ENCODE results near the gene ANKIB1.
"Not testable (repeated sequence)": the region's sequence is repeated elsewhere in the genome, so short reads cannot be mapped to it uniquely, and the experiment has no call there.

The ANKIB1 gene

GRCh38 chr7:92410162-92410561 is 164.4 kb downstream of the ANKIB1 start:
- not testable (repeated sequence) for DNase-seq (ENCODE audit: low read depth)

DNA sequence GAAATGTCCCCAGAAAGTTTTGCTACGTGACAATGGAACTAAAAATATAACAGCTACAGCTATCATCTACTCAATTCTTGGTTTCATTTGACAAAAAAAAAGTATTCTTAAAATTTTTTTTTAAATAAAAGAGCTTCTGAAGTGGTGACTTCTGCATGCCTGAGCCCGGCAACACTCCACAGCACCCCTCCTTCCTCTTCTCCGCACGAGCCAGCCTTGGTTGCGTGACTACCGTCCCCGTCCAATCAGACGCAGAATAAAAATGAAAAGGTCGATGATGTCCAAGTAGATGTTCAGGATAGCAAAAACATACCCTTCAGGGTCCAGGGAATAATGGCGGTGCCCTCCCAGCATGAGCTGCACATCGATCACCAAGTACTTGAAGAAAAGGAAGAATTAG is 167.0 kb downstream of the ANKIB1 start:
- DNase-seq (ENCODE audit: low read depth), result no peak

DNA sequence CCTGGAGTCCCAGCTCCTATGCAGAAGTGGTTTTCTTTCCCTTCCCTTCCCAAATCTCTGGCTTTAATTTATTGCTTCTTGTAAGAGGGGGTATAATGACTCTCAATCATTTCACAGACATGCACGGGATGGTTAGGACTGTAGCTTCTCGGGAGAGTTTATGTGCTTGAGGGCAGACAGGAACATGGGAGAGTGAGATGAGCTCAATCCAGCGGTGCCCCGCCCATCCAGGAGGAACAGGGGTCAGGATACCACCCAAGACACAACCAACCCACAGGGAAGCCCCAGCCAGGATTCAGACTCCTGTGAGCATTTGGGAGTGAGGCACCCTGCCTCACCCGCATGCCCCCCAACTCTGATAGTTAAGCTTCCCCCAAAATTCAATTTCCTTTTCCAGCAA is 167.8 kb downstream of the ANKIB1 start:
- DNase-seq (ENCODE audit: low read depth), result no peak

DNA sequence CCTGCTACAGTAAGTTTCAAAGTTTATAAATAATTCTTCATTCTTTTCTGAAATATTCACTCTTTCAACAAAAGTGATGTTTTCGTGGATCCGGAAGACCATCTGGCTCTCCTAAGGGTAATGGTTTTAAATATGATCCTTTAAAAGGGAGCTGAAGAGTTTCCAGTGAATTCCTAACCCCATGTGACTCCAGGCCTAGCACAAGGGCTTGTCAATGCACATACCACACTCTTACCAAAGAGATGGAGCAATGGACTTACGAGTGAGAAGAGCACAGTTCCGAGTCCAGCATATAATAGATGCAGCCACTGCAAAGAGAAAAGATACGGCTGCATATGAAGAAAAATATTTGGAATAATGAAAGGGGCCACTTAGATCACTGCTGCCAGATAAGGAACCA is 169.5 kb downstream of the ANKIB1 start:
- no peak for DNase-seq (ENCODE audit: low read depth)

DNA sequence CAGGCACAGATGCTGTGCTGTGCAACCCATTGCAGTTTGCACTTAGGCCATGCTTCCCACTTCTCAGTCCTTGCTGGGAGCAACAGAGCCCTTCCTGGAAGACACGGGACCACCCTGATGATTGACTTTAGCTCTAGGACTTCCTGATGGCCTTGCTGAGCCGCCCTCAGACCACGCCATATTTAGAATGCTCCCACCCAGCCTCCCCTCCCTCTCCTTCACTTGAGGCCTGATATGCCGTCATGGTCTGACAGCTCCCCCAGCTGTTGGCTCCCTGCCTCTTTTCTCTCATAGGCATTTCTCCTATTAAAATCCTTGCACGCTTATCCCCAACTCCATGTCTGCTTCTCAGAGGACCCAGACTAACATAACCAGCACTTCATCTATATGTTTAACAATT is 172.1 kb downstream of the ANKIB1 start:
- no peak for DNase-seq (ENCODE audit: low read depth)

DNA sequence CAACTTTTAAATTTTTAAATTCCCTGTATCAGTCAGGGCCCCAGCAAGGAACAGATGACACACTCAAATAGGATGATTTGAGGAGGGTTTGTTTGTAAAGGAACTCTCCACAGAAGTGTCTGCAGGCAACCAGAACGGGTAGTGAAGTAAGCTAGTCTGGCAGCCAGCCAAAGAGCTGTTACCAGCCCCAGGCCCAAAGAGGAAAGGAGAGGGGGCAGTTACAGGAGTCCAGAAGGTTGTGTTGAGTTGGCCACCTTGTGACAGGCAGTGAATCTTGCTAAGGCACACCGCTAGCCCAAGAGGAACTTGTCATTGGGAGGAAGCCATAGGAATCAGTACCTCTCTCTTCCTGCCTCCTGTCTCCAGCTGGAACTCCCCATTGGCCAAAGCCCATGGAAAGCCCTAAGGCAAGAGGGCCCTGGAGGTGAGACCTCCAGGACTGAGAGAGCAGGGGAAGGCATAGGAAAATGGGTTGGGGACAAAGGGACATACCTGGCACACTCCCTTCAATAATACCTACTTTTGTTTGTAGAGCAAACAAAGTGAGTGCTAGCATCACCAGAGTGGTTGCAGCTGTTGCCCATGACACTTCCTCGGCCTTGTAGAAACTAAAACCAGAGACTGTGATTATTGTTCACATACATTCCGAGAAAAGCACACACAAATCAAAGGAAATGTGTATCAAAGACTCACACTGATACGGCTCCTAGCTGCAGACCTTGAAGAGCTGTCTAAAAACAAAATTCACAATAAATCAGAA is 176.1 kb downstream of the ANKIB1 start:
- peak; percentile 58 for DNase-seq (ENCODE audit: low read depth)

DNA sequence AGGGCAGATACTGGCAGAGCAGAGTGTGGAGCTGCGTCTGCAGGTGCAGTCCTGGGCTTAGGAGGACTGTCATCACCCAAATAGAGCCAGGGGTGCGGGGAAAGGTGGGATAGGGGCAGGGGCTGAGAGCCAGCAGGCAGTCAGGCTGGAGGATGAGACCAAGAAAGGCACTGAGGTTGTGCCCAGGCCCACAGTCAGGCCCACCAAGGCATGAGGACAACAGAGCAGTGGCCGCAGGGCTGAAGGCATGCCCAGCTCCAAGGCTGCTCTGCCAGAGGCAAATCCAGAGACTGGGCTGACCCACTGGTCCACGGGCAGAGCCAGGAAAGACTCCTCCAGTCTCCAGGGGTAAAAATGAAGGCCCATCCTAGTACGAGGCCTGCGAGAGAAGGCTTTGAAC is 177.2 kb downstream of the ANKIB1 start:
- DNase-seq (ENCODE audit: low read depth), result no peak

- no peak for DNase-seq (ENCODE audit: low read depth)
Measured at GRCh38 chr7:92423710-92424131, 177.9 kb downstream of the ANKIB1 start.

- DNase-seq (ENCODE audit: low read depth), result no peak
Measured at GRCh38 chr7:92425311-92425947, 179.7 kb downstream of the ANKIB1 start.

- DNase-seq (ENCODE audit: low read depth), result no peak
Measured at GRCh38 chr7:92427193-92427592, 181.4 kb downstream of the ANKIB1 start.

GRCh38 chr7:92432299-92432946 is 186.6 kb downstream of the ANKIB1 start:
- no peak for DNase-seq (ENCODE audit: low read depth)

GRCh38 chr7:92433019-92433418 is 187.2 kb downstream of the ANKIB1 start:
- no peak for DNase-seq (ENCODE audit: low read depth)

DNA sequence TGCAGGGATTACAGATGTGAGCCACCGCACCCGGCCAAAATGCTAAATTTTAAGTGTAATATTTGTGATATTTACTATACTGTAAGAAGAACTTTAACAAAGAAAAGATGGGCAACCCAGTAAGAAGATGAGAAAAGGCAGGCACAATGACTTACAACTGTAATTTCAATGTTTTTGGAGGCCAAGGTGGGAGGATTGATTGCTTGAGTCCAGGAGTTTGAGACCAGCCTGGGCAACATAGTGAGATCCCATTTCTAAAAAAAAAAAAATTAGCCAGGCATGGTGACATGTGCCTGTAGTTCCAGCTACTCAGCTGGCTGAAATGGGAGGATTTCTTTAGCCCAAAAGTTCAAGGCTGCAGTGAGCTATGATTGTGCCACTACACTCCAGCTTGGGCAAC is 189.8 kb downstream of the ANKIB1 start:
- DNase-seq (ENCODE audit: low read depth), result no peak

DNA sequence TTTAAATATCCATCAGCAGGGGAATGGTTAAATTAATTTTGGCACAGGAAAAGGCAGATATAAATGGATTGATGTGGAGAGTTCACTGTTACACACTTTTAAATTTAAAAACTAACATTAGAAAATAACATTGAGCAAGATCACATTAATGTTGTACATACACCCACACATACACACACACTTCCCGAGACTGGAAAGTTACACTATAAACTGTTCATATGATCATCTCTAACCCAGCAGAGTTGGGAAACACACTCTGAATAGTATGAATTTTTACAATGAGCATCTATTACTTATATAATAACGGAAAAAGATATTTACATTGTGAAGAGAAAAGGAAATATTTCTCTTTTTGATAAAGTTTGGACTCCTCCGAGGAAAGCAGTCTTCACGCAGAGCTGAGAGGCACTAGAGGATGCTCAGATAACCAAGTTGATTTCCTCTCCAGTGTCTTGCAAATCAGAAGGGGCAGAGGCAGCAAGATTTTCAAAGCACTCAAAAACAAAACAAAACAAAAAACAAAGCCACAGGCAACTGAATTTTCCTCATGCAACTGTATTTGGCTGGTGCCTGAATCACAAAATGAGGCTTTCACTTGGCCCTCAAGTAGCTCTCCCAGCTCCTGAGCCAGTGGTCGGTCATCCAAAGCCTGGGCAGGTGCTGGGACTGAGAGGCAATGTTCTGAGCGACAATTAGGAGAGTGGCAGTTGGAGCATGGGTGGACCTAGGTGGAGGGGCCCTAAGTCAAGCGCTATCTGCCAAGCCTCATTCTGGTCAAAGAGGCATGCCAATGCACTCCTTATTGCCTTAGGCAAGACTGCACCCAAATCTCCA is 191.1 kb downstream of the ANKIB1 start:
- DNase-seq (ENCODE audit: low read depth), result no peak

- no peak for DNase-seq (ENCODE audit: low read depth)
Measured at GRCh38 chr7:92437956-92438491, 192.2 kb downstream of the ANKIB1 start.

GRCh38 chr7:92442720-92443119 is 196.9 kb downstream of the ANKIB1 start:
- peak; percentile 58 for DNase-seq (ENCODE audit: low read depth)

DNA sequence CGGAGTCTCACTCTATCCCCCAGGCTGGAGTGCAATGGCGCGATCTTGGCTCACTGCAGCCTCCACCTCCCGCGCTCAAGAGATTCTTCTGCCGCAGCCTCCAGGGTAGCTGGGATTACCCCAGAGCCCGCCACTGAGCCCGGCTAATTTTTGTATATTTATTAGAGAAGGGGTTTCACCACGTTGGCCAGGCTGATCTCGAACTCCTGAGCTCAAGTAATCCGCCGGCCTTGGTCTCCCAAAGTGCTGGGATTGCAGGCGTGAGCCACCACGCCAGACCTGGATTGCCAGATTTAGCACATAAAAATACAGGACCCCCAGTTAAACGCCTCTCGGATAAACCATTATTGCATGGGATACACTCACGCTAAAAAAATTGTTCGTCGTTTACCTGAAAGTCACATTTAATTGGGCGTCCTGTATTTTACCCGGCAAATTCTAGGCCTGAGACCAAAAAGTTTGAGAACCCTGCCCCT is 201.1 kb downstream of the ANKIB1 start:
- DNase-seq (ENCODE audit: low read depth), result no peak

- DNase-seq (ENCODE audit: low read depth), result peak; percentile 79
Measured at GRCh38 chr7:92447345-92448204, 201.8 kb downstream of the ANKIB1 start, which contains the start of gene GATAD1. Gene GATAD1, plus strand, starts transcription at chr7:92447482. Its CDS starts 248 bp downstream, at chr7:92447730.

DNA sequence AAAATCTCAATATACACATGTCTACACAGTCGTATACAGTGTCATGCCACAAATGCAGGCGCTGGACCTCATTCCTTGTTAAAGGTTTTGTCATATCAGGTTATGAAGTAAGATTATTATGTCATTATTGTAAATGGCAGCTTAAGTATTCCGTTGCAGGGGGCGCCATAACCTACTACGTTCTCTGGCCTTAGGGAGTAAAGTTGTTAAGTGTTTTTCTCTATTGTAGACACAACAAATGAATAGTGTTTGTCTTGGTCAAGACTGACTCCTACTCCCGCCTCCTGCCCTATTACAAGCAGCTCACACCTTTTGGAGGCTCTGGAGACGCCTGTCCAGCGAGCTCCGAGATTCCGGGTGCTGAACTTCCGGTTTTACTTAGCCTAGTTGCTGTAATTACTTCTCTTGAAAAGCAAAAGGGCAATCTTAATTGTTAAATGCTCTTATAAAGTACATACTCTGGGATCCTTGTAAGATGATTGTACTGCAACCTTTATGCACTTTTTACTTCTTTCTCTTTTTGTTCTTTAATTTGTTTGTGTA is 202.5 kb downstream of the ANKIB1 start:
- DNase-seq (ENCODE audit: low read depth), result peak; percentile 38

All from CMK (cell line).